HFF-Myc (cell line): Measurements from ENCODE around the gene TDRD15.
"Not testable (repeated sequence)": the region's sequence is repeated elsewhere in the genome, so short reads cannot be mapped to it uniquely, and the experiment has no call there.

Source experiments
- DNase-seq: peaks from one replicate; pipeline ENCODE4 v3.0.0-alpha.2; 2011; ENCODE audit warnings: low read depth; ENCODE audit errors: extremely low read depth
- H3K4me3 ChIP-seq: replicated peaks from 2 replicates; pipeline ENCODE4 v1.5.1; 2011; ENCODE audit warnings: low read depth, mild to moderate bottlenecking, control low read depth, low read length
- TF ChIP-seq, protein P1 (sequence below): IDR thresholded peaks from 2 replicates; pipeline ENCODE4 v1.5.1; 2012; ENCODE audit warnings: mild to moderate bottlenecking, low read depth, low read length, control low read depth; ENCODE audit errors: missing control alignments

The TDRD15 gene

DNA sequence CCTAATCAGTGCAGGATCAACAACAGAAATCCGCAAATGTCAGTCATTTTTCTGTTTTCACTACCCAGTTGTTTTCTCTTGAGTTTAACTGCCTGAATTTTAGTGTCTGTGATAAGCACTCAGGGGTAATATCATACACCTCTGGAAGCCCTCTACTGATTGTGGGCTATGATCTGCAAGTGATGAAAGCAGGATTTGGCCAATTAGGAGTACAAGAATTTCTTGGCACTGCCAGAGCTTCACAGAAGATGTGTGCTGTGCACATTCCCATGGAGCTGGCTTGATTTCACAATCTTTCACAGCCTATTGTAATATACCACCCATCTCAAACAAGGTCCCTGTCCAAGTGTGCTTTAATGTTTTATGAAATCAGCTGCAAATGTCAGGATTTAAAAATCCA, 27.3 kb upstream of the TDRD15 start:
- DNase-seq, result no peak
- TF ChIP-seq, protein P1, sequence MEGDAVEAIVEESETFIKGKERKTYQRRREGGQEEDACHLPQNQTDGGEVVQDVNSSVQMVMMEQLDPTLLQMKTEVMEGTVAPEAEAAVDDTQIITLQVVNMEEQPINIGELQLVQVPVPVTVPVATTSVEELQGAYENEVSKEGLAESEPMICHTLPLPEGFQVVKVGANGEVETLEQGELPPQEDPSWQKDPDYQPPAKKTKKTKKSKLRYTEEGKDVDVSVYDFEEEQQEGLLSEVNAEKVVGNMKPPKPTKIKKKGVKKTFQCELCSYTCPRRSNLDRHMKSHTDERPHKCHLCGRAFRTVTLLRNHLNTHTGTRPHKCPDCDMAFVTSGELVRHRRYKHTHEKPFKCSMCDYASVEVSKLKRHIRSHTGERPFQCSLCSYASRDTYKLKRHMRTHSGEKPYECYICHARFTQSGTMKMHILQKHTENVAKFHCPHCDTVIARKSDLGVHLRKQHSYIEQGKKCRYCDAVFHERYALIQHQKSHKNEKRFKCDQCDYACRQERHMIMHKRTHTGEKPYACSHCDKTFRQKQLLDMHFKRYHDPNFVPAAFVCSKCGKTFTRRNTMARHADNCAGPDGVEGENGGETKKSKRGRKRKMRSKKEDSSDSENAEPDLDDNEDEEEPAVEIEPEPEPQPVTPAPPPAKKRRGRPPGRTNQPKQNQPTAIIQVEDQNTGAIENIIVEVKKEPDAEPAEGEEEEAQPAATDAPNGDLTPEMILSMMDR, result no peak
- H3K4me3 ChIP-seq, result no peak overlapping the region

DNA sequence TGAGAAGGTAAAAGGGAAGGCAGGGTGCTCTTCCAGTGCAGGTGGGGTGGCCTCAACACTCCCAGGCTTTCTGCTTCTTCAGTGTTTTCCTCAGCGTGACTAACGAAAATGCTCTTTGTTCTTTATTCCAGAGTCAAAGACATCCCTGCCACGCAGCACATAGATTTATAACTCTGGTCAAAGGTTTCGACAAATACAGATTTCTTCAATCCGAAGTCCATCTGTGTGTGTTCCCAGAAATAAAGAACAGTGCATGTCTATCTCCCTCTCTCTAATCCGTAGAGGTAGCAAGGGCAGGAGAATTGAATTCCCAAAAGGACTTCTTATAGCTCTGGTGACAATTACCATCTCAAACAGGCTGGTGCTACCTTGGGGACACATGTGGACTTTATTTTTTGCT, 26.4 kb upstream of the TDRD15 start:
- TF ChIP-seq, protein P1, result no peak
- DNase-seq, result no peak
- no peak overlapping the region for H3K4me3 ChIP-seq

DNA sequence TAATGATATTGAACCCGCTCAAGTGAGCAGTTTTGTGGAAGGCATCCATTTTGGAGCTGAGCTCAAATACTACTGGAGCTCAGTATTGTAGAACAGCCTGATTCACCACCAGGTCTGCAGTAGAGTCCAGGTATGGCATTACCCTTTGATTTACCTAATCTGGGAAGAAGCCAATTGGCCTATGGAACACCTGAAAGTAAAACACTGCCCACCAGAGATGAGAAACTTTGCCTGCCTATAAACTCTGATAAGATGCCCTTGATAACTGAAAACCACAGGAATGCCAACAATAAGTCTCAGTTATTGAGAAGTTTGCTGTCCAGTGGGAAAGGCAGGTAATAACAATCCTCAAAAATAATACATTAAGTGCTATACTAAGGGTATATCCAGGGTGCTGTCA, 25.5 kb upstream of the TDRD15 start:
- no peak overlapping the region for H3K4me3 ChIP-seq
- TF ChIP-seq, protein P1, result no peak
- no peak for DNase-seq

DNA sequence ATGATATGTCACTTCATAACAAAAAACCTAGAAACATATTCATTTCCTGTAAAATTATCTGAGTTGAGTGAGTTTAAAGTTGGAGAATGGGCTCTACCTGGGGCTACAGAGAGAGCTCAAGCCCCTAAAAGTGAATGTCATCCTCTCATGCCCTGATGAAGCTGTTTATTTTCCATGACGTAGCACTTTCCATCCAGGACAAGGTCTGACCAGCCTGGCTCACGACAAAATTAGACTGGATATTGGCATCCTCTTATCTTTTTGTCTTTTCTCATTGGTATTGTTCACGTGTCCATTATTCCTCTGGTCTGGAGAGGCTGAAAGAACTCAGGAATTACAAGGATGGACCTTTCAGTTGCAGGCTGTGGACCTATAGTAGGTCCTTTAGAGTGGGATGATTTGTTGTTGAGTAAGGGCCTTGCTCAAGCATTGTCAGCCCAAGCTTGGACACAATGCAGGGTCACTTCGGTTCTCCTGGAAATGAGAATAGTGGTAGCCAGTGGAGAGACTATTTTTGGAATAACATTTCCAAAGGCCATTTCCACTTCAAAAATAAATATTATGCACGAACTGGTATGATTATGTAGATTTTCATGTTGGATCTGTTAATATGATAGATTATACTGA, 24.4 kb upstream of the TDRD15 start:
- no peak overlapping the region for H3K4me3 ChIP-seq
- no peak for DNase-seq
- TF ChIP-seq, protein P1, result no peak

DNA sequence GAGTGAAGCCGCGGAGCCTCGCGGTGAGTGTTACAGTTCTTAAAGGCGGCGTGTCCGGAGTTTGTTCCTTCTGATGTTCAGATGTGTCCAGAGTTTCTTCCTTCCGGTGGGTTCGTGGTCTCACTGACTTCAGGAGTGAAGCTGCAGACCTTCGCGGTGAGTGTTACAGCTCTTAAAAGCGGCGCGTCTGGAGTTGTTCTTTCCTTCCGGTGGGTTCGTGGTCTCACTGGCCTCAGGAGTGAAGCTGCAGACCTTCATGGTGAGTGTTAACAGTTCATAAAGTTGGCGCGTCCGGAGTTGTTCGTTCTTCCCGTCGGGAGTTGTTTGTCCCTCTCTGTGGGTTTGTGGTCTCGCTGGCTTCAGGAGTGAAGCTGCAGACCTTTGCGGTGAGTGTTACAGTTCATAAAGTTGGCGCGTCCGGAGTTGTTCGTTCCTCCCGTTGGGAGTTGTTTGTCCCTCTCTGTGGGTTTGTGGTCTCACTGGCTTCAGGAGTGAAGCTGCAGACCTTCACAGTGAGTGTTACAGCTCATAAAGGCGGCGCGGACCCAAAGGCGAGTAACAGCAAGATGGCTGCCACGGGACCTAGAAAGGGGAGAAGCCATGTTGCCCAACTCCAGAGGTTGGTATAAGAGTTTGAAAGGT, 22.1 kb upstream of the TDRD15 start:
- not testable (repeated sequence) for H3K4me3 ChIP-seq, DNase-seq

DNA sequence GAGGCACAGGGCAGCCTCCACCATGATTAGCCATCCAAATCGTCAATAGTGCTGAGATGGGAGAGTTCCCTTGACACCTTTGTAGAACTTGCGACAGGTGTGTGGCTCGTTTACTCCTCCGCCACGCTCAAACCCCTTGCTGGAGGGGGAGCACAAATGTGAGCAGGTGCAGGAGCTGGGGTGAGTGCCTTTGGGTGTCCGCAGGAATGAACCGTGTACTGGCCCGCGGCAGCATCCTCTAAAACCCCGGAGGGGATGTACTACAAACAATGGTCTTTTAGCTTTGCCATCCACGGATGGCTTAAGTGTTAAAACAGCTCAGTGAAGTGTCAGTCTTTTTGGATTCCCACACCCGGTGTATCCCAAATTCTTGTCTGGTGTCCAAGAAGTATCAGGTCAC, 21.4 kb upstream of the TDRD15 start:
- no peak for DNase-seq
- no peak overlapping the region for H3K4me3 ChIP-seq
- TF ChIP-seq, protein P1, result no peak

DNA sequence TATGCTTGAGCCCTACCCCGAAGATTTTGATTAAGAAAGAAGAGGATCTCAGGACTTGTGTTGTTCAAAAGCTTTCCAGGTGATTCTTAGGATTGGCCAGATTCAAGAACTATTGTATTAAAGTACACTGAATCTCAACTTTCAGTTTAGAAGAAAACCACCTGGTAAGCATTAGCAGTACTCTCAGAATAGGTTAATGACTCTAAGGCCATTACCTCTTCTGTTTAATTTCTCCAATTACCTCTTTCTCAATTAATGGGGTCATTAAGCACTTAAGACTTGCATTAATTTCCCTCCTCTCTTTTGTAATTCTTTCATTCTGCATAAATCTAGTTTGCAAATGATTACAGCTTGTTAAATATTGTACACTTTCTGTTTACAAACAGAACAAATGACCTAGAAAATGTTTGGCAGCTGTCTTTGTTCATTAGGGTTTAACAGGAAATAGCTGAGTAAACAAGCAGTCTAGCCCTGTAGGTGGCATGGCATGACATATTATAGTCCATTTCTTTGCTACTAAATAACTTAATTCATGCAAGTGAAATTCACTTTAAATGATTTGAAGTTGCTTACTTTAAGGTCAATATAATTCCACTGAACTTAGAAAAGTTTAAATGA, 20.4 kb upstream of the TDRD15 start:
- no peak overlapping the region for H3K4me3 ChIP-seq
- DNase-seq, result no peak
- TF ChIP-seq, protein P1, result no peak
